Karpas-422 (cell line): Measurements from ENCODE around the gene NPHP3. TPM values are rescaled to one million over a fixed set of nuclear protein-coding genes. Genes with fewer than 3 reads are reported as not detected.
"Not testable (repeated sequence)": the region's sequence is repeated elsewhere in the genome, so short reads cannot be mapped to it uniquely, and the experiment has no call there.

Experiments
- DNase-seq: peaks from one replicate; pipeline ENCODE4 v3.0.0-alpha.2; 2015
- H2AFZ ChIP-seq: fragments of 200-600 bp; sonication (generic); 2 replicates; pipeline ENCODE4 v1.6.1; 2014; ENCODE audit warnings: antibody characterized with exemption, low read length, mixed read lengths
- H3K27ac ChIP-seq: fragments of 200-600 bp; sonication (generic); 2 replicates; pipeline ENCODE4 v1.5.1; 2014; ENCODE audit warnings: mild to moderate bottlenecking, low read length, moderate library complexity
- H3K27me3 ChIP-seq: fragments of 200-600 bp; sonication (generic); 2 replicates; pipeline ENCODE4 v1.6.1; 2014; ENCODE audit warnings: low read length, mixed read lengths
- H3K36me3 ChIP-seq: fragments of 200-600 bp; sonication (generic); 2 replicates; pipeline ENCODE4 v1.6.1; 2014; ENCODE audit warnings: low read length, mixed read lengths; ENCODE audit not compliant: insufficient read depth
- H3K4me1 ChIP-seq: fragments of 200-600 bp; sonication (generic); 2 replicates; pipeline ENCODE4 v1.6.1; 2014; ENCODE audit warnings: mild to moderate bottlenecking, low read length, mixed read lengths
- H3K4me2 ChIP-seq: fragments of 200-600 bp; sonication (generic); 2 replicates; pipeline ENCODE4 v1.6.1; 2014; ENCODE audit warnings: low read length, low read depth, mild to moderate bottlenecking; ENCODE audit not compliant: poor library complexity, severe bottlenecking
- H3K4me3 ChIP-seq: fragments of 200-600 bp; sonication (generic); 2 replicates; pipeline ENCODE4 v1.5.1; 2014; ENCODE audit warnings: mild to moderate bottlenecking, antibody characterized with exemption, low read length, mixed read lengths
- H3K79me2 ChIP-seq: fragments of 200-600 bp; sonication (generic); 2 replicates; pipeline ENCODE4 v1.6.1; 2014; ENCODE audit warnings: mild to moderate bottlenecking, low read length, mixed read lengths
- H3K9ac ChIP-seq: fragments of 200-600 bp; sonication (generic); 2 replicates; pipeline ENCODE4 v1.6.0; 2014; ENCODE audit warnings: low read length
- H3K9me2 ChIP-seq: fragments of 200-600 bp; sonication (generic), shearing (Covaris generic); replicated peaks from 2 replicates; pipeline ENCODE4 v1.6.0; 2014; ENCODE audit warnings: mild to moderate bottlenecking, low read length, moderate library complexity; ENCODE audit not compliant: insufficient read depth
- H3K9me3 ChIP-seq: fragments of 300-700, 200-600 bp; sonication (generic); 2 replicates; pipeline ENCODE4 v1.6.1; 2014; ENCODE audit warnings: low read length, mixed read lengths
- H4K20me1 ChIP-seq: fragments of 200-600 bp; sonication (generic); 2 replicates; pipeline ENCODE4 v1.6.1; 2014; ENCODE audit warnings: mild to moderate bottlenecking, antibody characterized with exemption, low read length, low read depth; ENCODE audit not compliant: insufficient read depth
- total RNA-seq: library from RNA; depleted of rRNA; stranded (reverse); fragments of >200 nt; shearing (Covaris generic); gene quantifications from 2 replicates; pipeline ENCODE4 v1.2.3, GENCODE V29; 2014; ENCODE audit warnings: low replicate concordance

NPHP3 gene
- total RNA-seq, 1 experiment from 2014 or later: 19.0 TPM

DNA sequence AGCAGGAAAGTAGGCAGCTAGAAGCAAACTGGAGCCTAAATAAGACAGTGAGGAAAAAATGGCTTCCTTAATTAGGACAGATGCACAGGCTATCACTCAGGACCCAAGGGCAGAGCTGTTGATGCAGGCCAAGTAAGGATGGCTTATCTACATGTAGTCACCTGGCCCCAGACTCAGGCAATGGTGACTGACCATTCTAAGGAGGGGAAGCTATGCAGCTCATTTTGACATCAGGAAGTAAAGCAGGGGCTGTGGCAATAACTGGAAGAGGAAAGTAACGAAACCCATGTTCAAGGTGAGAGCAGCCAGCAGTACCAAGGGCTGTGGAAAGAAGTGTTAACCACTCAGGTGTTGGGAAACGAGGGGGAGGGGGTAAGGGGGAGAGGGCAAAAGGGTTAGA is 78.8 kb downstream of the NPHP3 start:
- DNase-seq: no peak
- no peaks in the 10 kb centered on the region; the same call in 1 of the 2 replicates for H3K36me3 ChIP-seq
- H3K4me1 ChIP-seq: peaks cover 6% of the 10 kb centered on the region; the same call in 1 of the 2 replicates
- no peak overlapping the region for H3K4me2 ChIP-seq
- H2AFZ ChIP-seq: 0 out of 2 replicates have a peak overlapping the region, but pooled peaks have one; percentile 7
- no peak overlapping the region for H3K4me3 ChIP-seq
- no peaks in the 10 kb centered on the region for H3K9me2 ChIP-seq
- no peaks in the 10 kb centered on the region for H3K27me3 ChIP-seq
- H3K79me2 ChIP-seq: peaks cover 13% of the 10 kb centered on the region; the same call in 1 of the 2 replicates
- H3K9ac ChIP-seq: no peak overlapping the region
- H4K20me1 ChIP-seq: no peaks in the 10 kb centered on the region
- H3K9me3 ChIP-seq: no peaks in the 10 kb centered on the region
- no peak overlapping the region for H3K27ac ChIP-seq

DNA sequence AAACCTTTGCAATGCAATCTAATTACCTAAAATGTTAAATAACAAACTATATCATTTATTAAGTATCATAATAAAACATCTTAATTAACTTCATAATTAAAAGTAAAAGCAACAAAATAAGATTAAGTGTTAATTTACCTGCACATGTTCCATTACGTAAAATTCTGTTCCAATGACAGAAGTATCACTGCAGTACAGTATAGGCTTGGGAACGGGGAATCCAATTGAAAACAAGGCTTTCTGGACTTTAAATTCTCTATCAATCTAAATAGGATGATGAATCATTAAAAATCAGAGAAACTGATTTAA is 79.7 kb downstream of the NPHP3 start:
- Histone ChIP-seq H3K4me1 (peaks cover 6% of the 10 kb centered on the region; the same call in 1 of the 2 replicates), H2AFZ (no peak overlapping the region), H3K79me2 (peaks cover 12% of the 10 kb centered on the region; the same call in 1 of the 2 replicates), H3K9me3 (no peaks in the 10 kb centered on the region), H3K27me3 (no peaks in the 10 kb centered on the region), H3K4me2 (no peak overlapping the region), H3K36me3 (no peaks in the 10 kb centered on the region; the same call in 1 of the 2 replicates), H3K27ac (no peak overlapping the region), H4K20me1 (no peaks in the 10 kb centered on the region), H3K4me3 (no peak overlapping the region), H3K9ac (no peak overlapping the region), H3K9me2 (no peaks in the 10 kb centered on the region)
- DNase-seq: no peak

DNA sequence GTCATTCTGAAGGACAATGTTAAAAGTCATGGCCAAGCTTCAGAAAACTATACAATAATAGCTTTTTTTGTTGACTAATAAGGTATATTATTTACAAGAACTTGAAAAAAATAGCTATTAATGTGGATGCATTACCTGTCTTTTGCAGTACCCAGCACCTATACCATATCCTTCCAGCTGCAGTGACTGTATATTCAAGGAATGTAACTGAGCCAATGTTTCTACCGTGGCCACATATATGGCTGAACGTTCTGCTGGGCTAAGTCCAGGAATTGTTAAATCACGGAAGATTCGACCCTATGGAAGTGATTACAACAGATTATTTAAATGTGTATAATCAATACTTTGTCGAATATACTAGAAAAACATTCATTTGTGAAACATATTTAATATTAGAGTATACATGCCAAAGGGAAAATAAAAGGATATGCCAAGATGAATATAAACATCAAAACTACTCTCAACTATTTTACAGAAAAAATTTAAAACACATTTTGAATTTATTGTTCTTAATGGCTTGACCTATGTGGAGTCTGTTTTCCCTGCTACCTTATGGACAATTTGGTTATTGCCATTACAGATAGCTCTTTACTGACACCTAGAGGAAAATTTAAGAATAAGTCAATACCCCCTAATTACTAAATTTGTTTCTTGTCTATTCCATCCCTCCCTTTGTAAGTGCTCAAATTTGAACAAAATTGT is 80.2 kb downstream of the NPHP3 start:
- no peak overlapping the region for H3K4me2 ChIP-seq
- H3K4me3 ChIP-seq: no peak overlapping the region
- no peaks in the 10 kb centered on the region for H3K27me3 ChIP-seq
- no peaks in the 10 kb centered on the region for H4K20me1 ChIP-seq
- H3K36me3 ChIP-seq: no peaks in the 10 kb centered on the region; the same call in 1 of the 2 replicates
- DNase-seq: peak; percentile 86
- H3K4me1 ChIP-seq: peaks cover 6% of the 10 kb centered on the region; the same call in 1 of the 2 replicates
- H3K9ac ChIP-seq: no peak overlapping the region
- no peaks in the 10 kb centered on the region for H3K9me2 ChIP-seq
- no peak overlapping the region for H3K27ac ChIP-seq
- no peak overlapping the region for H2AFZ ChIP-seq
- peaks cover 7% of the 10 kb centered on the region; the same call in 1 of the 2 replicates for H3K79me2 ChIP-seq
- no peaks in the 10 kb centered on the region for H3K9me3 ChIP-seq

DNA sequence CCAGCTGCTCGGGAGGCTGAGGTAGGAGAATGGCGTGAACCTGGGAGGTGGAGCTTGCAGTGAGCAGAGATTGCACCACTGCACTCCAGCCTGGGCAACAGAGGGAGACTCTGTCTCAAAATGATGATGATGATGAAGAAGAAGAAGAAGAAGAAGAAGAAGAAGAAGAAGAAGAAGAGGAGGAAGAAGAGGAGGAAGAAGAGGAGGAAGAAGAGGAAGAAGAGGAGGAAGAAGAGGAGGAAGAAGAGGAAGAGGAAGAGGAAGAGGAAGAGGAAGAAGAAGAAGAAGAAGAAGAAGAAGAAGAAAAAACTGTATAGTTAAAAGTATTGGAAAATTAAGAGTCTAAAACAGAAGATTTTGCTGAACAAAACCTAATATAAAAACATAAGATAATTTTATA is 80.8 kb downstream of the NPHP3 start:
- not testable (repeated sequence) for H4K20me1 ChIP-seq, H3K4me1 ChIP-seq, H3K36me3 ChIP-seq, H3K4me2 ChIP-seq, H3K9me2 ChIP-seq, DNase-seq, H3K27me3 ChIP-seq, H3K27ac ChIP-seq, H2AFZ ChIP-seq, H3K4me3 ChIP-seq, H3K9me3 ChIP-seq, H3K9ac ChIP-seq, H3K79me2 ChIP-seq

- Histone ChIP-seq H2AFZ (no peak overlapping the region), H3K4me3 (no peak overlapping the region), H3K9me3 (no peaks in the 10 kb centered on the region), H3K4me1 (peaks cover 6% of the 10 kb centered on the region; the same call in 1 of the 2 replicates), H3K27ac (no peak overlapping the region), H3K79me2 (no peaks in the 10 kb centered on the region), H3K4me2 (no peak overlapping the region), H3K9me2 (no peaks in the 10 kb centered on the region), H3K36me3 (no peaks in the 10 kb centered on the region; the same call in 1 of the 2 replicates), H3K27me3 (no peaks in the 10 kb centered on the region), H3K9ac (no peak overlapping the region), H4K20me1 (no peaks in the 10 kb centered on the region)
- no peak for DNase-seq
Measured at GRCh38 chr3:132638706-132639105, 83.5 kb downstream of the NPHP3 start.

- no peak overlapping the region for H3K4me2 ChIP-seq
- peaks cover 6% of the 10 kb centered on the region; the same call in 1 of the 2 replicates for H3K4me1 ChIP-seq
- H3K9me3 ChIP-seq: no peaks in the 10 kb centered on the region
- H3K27me3 ChIP-seq: no peaks in the 10 kb centered on the region
- no peak overlapping the region for H3K27ac ChIP-seq
- no peak overlapping the region for H3K4me3 ChIP-seq
- H3K9ac ChIP-seq: no peak overlapping the region
- H2AFZ ChIP-seq: no peak overlapping the region
- no peaks in the 10 kb centered on the region for H3K9me2 ChIP-seq
- H3K36me3 ChIP-seq: no peaks in the 10 kb centered on the region; the same call in 1 of the 2 replicates
- no peaks in the 10 kb centered on the region for H3K79me2 ChIP-seq
- H4K20me1 ChIP-seq: no peaks in the 10 kb centered on the region
- DNase-seq: no peak
Measured at GRCh38 chr3:132637590-132637989, 84.6 kb downstream of the NPHP3 start.

DNA sequence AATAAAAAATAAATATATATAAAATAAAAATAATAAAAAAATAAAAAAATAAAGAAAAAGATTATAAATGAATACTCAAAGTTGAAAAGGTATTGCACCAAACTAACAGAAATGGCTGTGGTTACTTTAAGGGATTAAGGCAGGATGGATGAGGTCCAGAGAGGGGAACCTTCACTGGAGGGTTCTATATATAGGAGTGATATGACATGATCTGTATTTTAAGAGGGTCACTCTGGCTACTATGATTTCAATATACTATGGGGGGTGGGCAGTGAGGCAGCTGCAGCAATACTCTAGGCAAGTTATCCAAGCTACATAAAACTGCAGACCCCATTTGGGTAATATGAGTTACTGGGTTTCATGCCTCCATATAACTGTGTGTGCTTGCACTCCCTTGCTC is 87.2 kb downstream of the NPHP3 start:
- Histone ChIP-seq H3K9me3 (no peaks in the 10 kb centered on the region), H4K20me1 (no peaks in the 10 kb centered on the region), H3K27me3 (no peaks in the 10 kb centered on the region), H3K36me3 (no peaks in the 10 kb centered on the region; the same call in 1 of the 2 replicates), H3K4me2 (no peak overlapping the region), H3K4me3 (no peak overlapping the region), H3K27ac (no peak overlapping the region), H3K79me2 (no peaks in the 10 kb centered on the region), H3K4me1 (no peaks in the 10 kb centered on the region; the same call in 1 of the 2 replicates), H3K9me2 (no peaks in the 10 kb centered on the region), H2AFZ (no peak overlapping the region), H3K9ac (no peak overlapping the region)
- DNase-seq: no peak
